Smooth muscle cell (in vitro differentiated cells): ENCODE measurements around the gene FBRS. TPM values are rescaled to one million over a fixed set of nuclear protein-coding genes. Genes with fewer than 3 reads are reported as not detected.

Experiments
- DNase-seq: peaks from one replicate; lab custom pipeline; 2025; ENCODE audit not compliant: unreplicated experiment; lab: John Stamatoyannopoulos, UW
- H2AFZ ChIP-seq: fragments of 200-600 bp; sonication (generic); 2 replicates; pipeline ENCODE4 v1.6.0; 2016; ENCODE audit warnings: antibody characterized with exemption, low read depth, mild to moderate bottlenecking
- H3F3A ChIP-seq: fragments of 200-600 bp; sonication (generic); 2 replicates; pipeline ENCODE4 v1.6.0; 2017; ENCODE audit warnings: antibody characterized with exemption, low read depth
- H3K27ac ChIP-seq: fragments of 200-600 bp; sonication (generic); 2 replicates; pipeline ENCODE4 v1.5.1; 2016; ENCODE audit warnings: low read depth, mild to moderate bottlenecking
- H3K27me3 ChIP-seq: fragments of 200-600 bp; sonication (generic); 2 replicates; pipeline ENCODE4 v1.6.1; 2016; ENCODE audit warnings: low read depth, mild to moderate bottlenecking
- H3K36me3 ChIP-seq: fragments of 200-600 bp; sonication (generic); 2 replicates; pipeline ENCODE4 v1.5.1; 2016; ENCODE audit warnings: low read depth
- H3K4me1 ChIP-seq: fragments of 200-600 bp; sonication (generic); 2 replicates; pipeline ENCODE4 v1.5.1; 2016; ENCODE audit warnings: low read depth
- H3K4me2 ChIP-seq: fragments of 200-600 bp; sonication (generic); 2 replicates; pipeline ENCODE4 v1.6.0; 2016; ENCODE audit warnings: mild to moderate bottlenecking
- H3K4me3 ChIP-seq: fragments of 200-600 bp; sonication (generic); 2 replicates; pipeline ENCODE4 v1.5.1; 2016; ENCODE audit warnings: mild to moderate bottlenecking
- H3K79me2 ChIP-seq: fragments of 200-600 bp; sonication (generic); 2 replicates; pipeline ENCODE4 v1.6.0; 2016; ENCODE audit warnings: low read depth, mild to moderate bottlenecking
- H3K9ac ChIP-seq: fragments of 200-600 bp; sonication (generic); 2 replicates; pipeline ENCODE4 v1.6.0; 2016; ENCODE audit warnings: low read depth
- H3K9me3 ChIP-seq: fragments of 200-600 bp; sonication (generic); replicated peaks from 2 replicates; pipeline ENCODE4 v1.5.1; 2016; ENCODE audit warnings: low read depth
- H4K20me1 ChIP-seq: fragments of 200-600 bp; sonication (generic); 2 replicates; pipeline ENCODE4 v1.6.0; 2016; ENCODE audit warnings: low read depth
- CTCF ChIP-seq: fragments of 200-600 bp; sonication (generic); IDR thresholded peaks from 2 replicates; pipeline ENCODE4 v1.5.1; 2017; ENCODE audit warnings: borderline replicate concordance, mild to moderate bottlenecking, antibody characterized with exemption; ENCODE audit not compliant: insufficient read depth, poor library complexity, severe bottlenecking
- WGBS: methylation state at CpG from one replicate; pipeline ENCODE4 v1.1.7; 2016; ENCODE audit warnings: low lambda C conversion rate; 5-methylcytosine and 5-hydroxymethylcytosine counted together
- polyA plus RNA-seq: library from polyadenylated mRNA; unstranded; fragments of >200 nt; fragmentation: Nextera tagmentation; extraction: Ambion mirVana; gene quantifications from 2 replicates; pipeline ENCODE4 v1.2.1, GENCODE V29; 2016
- total RNA-seq: library from RNA; depleted of rRNA; stranded (reverse); fragments of >200 nt; gene quantifications from 2 replicates; pipeline ENCODE4 v1.2.3, GENCODE V29; 2014

FBRS gene
- total and polyA plus RNA-seq, 2 experiments from 2014 or later: 18.3 to 21.9 TPM

GRCh38 chr16:30703971-30704370 is 45.7 kb downstream of the FBRS start:
- no peaks in the 10 kb centered on the region for H3K9me3 ChIP-seq
- H3K27me3 ChIP-seq: no peaks in the 10 kb centered on the region
- H2AFZ ChIP-seq: no peak overlapping the region
- H3K4me3 ChIP-seq: no peak overlapping the region
- peaks cover 29% of the 10 kb centered on the region for H3K36me3 ChIP-seq
- H3K4me1 ChIP-seq: peaks cover 15% of the 10 kb centered on the region
- no peak overlapping the region for H3K9ac ChIP-seq
- peaks cover 42% of the 10 kb centered on the region for H3K79me2 ChIP-seq
- no peak for TF ChIP-seq CTCF
- H3K4me2 ChIP-seq: no peak overlapping the region
- DNase-seq: no peak
- 99% methylated on average over 10 of the region's 10 CpGs for WGBS
- peaks cover 30% of the 10 kb centered on the region for H4K20me1 ChIP-seq
- no peak overlapping the region for H3K27ac ChIP-seq
- H3F3A ChIP-seq: peaks cover 15% of the 10 kb centered on the region

DNA sequence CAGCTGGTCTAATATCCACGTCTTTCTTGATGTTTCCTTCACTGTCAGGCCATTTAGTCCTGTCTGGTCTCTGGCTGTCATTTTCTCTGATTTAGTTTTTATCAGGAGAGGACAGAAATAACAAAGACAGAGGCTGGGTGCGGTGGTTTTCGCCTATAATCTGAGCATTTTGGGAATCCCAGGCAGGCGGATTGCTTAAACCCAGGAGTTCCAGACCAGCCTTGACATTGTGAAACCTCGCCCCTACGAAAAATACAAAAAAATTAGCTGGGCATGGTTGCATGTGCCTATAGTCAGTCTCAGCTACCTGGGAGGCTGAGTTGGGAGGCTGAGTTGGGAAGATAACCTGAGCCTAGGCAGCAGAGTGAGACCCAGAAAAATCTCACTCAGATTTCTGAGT is 47.8 kb downstream of the FBRS start:
- DNase-seq: no peak
- no peak overlapping the region for H3K9ac ChIP-seq
- H3K9me3 ChIP-seq: no peaks in the 10 kb centered on the region
- no peak overlapping the region for H3K27ac ChIP-seq
- no peak overlapping the region for H3K4me2 ChIP-seq
- H3K36me3 ChIP-seq: peaks cover 38% of the 10 kb centered on the region
- H3K79me2 ChIP-seq: peaks cover 24% of the 10 kb centered on the region
- H4K20me1 ChIP-seq: peaks cover 19% of the 10 kb centered on the region
- H3F3A ChIP-seq: peaks cover 8% of the 10 kb centered on the region
- no peak for TF ChIP-seq CTCF
- no peaks in the 10 kb centered on the region for H3K4me1 ChIP-seq
- H3K27me3 ChIP-seq: no peaks in the 10 kb centered on the region
- 98% methylated on average over 6 of the region's 6 CpGs for WGBS
- no peak overlapping the region for H3K4me3 ChIP-seq
- H2AFZ ChIP-seq: no peak overlapping the region

GRCh38 chr16:30710971-30711370 is 52.7 kb downstream of the FBRS start:
- Histone ChIP-seq H3K27me3 (no peaks in the 10 kb centered on the region), H2AFZ (no peak overlapping the region), H3K79me2 (peaks cover 7% of the 10 kb centered on the region), H4K20me1 (peaks cover 13% of the 10 kb centered on the region), H3K4me1 (no peaks in the 10 kb centered on the region), H3K4me3 (no peak overlapping the region), H3K9ac (no peak overlapping the region), H3K9me3 (no peaks in the 10 kb centered on the region), H3K36me3 (peaks cover 33% of the 10 kb centered on the region), H3K27ac (peak overlapping the region; percentile 34), H3F3A (peaks cover 27% of the 10 kb centered on the region), H3K4me2 (peak overlapping the region; percentile 9)
- DNase-seq: no peak
- 32% methylated on average over 4 of the region's 4 CpGs for WGBS
- TF ChIP-seq CTCF: no peak

GRCh38 chr16:30711712-30712111 is 53.5 kb downstream of the FBRS start:
- H3K4me2 ChIP-seq: no peak overlapping the region
- H3K36me3 ChIP-seq: peaks cover 26% of the 10 kb centered on the region
- no peak overlapping the region for H3K4me3 ChIP-seq
- no peaks in the 10 kb centered on the region for H3K27me3 ChIP-seq
- no peaks in the 10 kb centered on the region for H3K9me3 ChIP-seq
- peaks cover 33% of the 10 kb centered on the region for H3F3A ChIP-seq
- peaks cover 21% of the 10 kb centered on the region for H4K20me1 ChIP-seq
- 91% methylated on average over 1 of the region's 1 CpG for WGBS
- H2AFZ ChIP-seq: no peak overlapping the region
- H3K27ac ChIP-seq: peak overlapping the region; percentile 34
- peaks cover 4% of the 10 kb centered on the region for H3K4me1 ChIP-seq
- no peak overlapping the region for H3K9ac ChIP-seq
- DNase-seq: no peak
- TF ChIP-seq CTCF: no peak
- peaks cover 2% of the 10 kb centered on the region for H3K79me2 ChIP-seq
